Tibial nerve (tissue), 4 donors: Measurements from ENCODE around the gene ARHGAP26.
"Not testable (repeated sequence)": the region's sequence is repeated elsewhere in the genome, so short reads cannot be mapped to it uniquely, and the experiment has no call there.

Source experiments
- CTCF ChIP-seq, 5 experiments: fragments of 200-600 bp in 3 of 5; fragments of 450-650 bp in 2 of 5; sonication (generic) in 3 of 5; IDR thresholded peaks; one replicate each; pipeline ENCODE4 v1.5.1; 2016 to 2019; ENCODE audit warnings: antibody characterized with exemption in 5 of 5, mild to moderate bottlenecking in 3 of 5, moderate library complexity in 2 of 5
- EP300 ChIP-seq, 2 donors: sonication (generic); formaldehyde crosslinking; IDR thresholded peaks; one replicate each; pipeline ENCODE4 v1.6.1; 2017; ENCODE audit warnings: antibody characterized with exemption in 2 of 2, mild to moderate bottlenecking in 1 of 2
- POLR2A ChIP-seq, 2 donors: fragments of 450-650 bp; IDR thresholded peaks; one replicate each; pipeline ENCODE4 v1.6.1; 2017; ENCODE audit warnings: antibody characterized with exemption in 2 of 2, mild to moderate bottlenecking in 2 of 2, moderate library complexity in 2 of 2

GRCh38 chr5:142989270-142989669 lies 219.1 kb downstream of the ARHGAP26 start:
- not testable (repeated sequence) for TF ChIP-seq CTCF, POLR2A, EP300 (IDR thresholded peaks at IDR 0.05)
